Raji (cell line): ENCODE data around the gene FAR1.

ENCODE experiments used
- POLR2A ChIP-seq: IDR thresholded peaks from 2 replicates; pipeline ENCODE4 v1.6.1; 2011; ENCODE audit warnings: low read depth, low read length, control low read depth; ENCODE audit not compliant: insufficient read depth

The FAR1 gene

GRCh38 chr11:13667245-13667644 is 1.2 kb upstream of the FAR1 start:
- TF ChIP-seq POLR2A, result peak; percentile 50; the same call in 1 of the 2 replicates

GRCh38 chr11:13667795-13668101 is 720 bp upstream of the FAR1 start:
- no peak; the same call in 1 of the 2 replicates for TF ChIP-seq POLR2A

- TF ChIP-seq POLR2A, result peak; percentile 11; the same call in 1 of the 2 replicates
These were observed 571 bp downstream of the FAR1 start for GRCh38 chr11:13668957-13669521.

- TF ChIP-seq POLR2A, result no peak
These were observed 1.3 kb downstream of the FAR1 start for GRCh38 chr11:13669544-13670488.

- no peak for TF ChIP-seq POLR2A
These were observed 4.2 kb downstream of the FAR1 start for GRCh38 chr11:13672576-13673210.

- TF ChIP-seq POLR2A, result no peak
These were observed 6.5 kb downstream of the FAR1 start for GRCh38 chr11:13674799-13675509.

- no peak for TF ChIP-seq POLR2A
These were observed 8.1 kb downstream of the FAR1 start for GRCh38 chr11:13676576-13676975.

GRCh38 chr11:13679768-13680167 is 11.3 kb downstream of the FAR1 start:
- TF ChIP-seq POLR2A, result no peak

GRCh38 chr11:13680501-13681264 is 12.2 kb downstream of the FAR1 start:
- TF ChIP-seq POLR2A, result no peak

- TF ChIP-seq POLR2A, result no peak
These were observed 13.0 kb downstream of the FAR1 start for GRCh38 chr11:13681446-13681845.

- TF ChIP-seq POLR2A, result no peak
These were observed 13.7 kb downstream of the FAR1 start for GRCh38 chr11:13682212-13682611.

GRCh38 chr11:13685461-13686108 is 17.1 kb downstream of the FAR1 start:
- no peak for TF ChIP-seq POLR2A

- no peak for TF ChIP-seq POLR2A
These were observed 18.3 kb downstream of the FAR1 start for GRCh38 chr11:13686776-13687175.

- TF ChIP-seq POLR2A, result no peak
These were observed 18.8 kb downstream of the FAR1 start for GRCh38 chr11:13687271-13687670.
